Medulla oblongata (tissue), 1 donor: ENCODE data around the gene SMIM38.

Source experiments
- DNase-seq: peaks from one replicate; pipeline ENCODE4 v3.0.0-alpha.2; 2015; ENCODE audit errors: extremely low spot score

The SMIM38 gene

DNA sequence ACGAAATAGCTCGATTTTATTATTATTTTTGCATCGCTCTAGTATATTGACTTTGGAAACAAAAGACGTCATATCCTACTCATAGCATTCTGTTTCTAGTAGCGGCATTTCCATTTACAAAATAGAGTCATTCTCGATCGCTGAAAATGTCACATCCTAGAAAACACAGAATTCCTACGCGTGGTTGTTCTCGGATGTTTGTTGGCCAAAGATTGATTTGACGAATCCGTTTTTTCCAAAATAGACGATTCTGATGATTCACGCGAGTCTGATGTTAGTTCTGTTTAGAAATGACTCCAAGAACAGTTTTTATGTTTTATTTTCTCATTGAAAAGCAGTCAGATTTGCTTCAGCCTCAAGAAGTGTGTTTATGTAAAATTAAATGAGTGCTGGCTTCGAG, 47.6 kb downstream of the SMIM38 start:
- no peak for DNase-seq

- DNase-seq = no peak
Measured at GRCh38 chr11:69203901-69204245, 48.1 kb downstream of the SMIM38 start.

GRCh38 chr11:69204246-69204940, 48.7 kb downstream of the SMIM38 start:
- no peak for DNase-seq

GRCh38 chr11:69204941-69205742, 49.4 kb downstream of the SMIM38 start:
- DNase-seq = no peak
